Fibroblast of skin of abdomen (primary cell): ENCODE measurements around the gene ALS2.

Source experiments
- DNase-seq: peaks from one replicate; pipeline ENCODE4 v3.0.0-alpha.2; 2013

The ALS2 gene

GRCh38 chr2:201754717-201755415 is 25.9 kb downstream of the ALS2 start:
- DNase-seq: peak; percentile 58

- no peak for DNase-seq
These were observed 29.2 kb downstream of the ALS2 start for GRCh38 chr2:201751566-201751965.

GRCh38 chr2:201746551-201746950 is 34.2 kb downstream of the ALS2 start:
- DNase-seq: no peak

GRCh38 chr2:201735486-201735885 is 45.2 kb downstream of the ALS2 start:
- DNase-seq: no peak

GRCh38 chr2:201734111-201734510 is 46.6 kb downstream of the ALS2 start:
- no peak for DNase-seq

DNA sequence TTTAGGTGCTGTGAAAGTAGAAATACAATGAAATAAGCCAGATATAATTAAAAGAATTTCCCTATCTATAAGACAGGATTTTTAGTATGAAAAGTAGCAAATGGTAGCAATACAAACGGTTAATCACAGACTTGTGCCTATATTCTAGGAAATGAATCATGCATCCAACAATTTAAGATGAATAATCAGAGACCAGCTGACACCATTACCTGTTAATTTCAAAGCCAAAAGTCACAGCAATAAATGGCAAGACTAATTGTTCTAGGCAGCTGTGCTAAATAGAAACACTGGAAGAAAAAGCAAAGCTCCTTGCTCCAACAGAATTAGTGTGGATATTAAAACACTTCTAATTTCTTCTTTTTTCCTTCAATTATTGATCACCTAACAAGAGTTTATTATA is 47.2 kb downstream of the ALS2 start:
- peak; percentile 24 for DNase-seq

DNA sequence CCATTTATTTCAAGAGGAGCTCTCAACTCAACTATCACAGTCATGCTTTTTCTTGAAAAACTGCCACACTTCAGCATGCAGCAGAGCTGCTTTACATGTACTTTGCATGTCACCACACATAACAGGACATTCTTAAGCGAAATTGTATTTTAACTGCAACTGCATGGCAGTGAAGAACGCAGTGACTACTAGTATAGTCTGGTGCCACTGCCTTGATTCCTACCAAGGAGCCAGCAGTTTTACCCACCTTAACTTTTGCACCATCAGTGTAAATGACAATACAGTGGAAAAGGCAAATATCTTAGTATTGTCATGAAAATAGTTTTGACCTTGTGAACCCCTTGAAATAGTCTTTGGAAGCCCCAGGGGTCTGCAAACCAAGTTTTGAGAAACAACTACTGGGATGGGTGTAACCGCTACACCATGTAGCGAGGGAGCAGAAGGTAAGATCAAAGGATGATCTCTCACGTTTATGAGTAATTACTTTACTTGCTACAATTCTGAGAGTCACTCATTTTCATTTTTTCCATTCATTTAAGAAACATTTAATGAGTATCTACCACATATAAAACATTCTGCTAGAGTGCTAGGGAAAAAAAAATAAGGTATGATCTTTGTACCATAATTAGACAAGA is 50.0 kb downstream of the ALS2 start:
- DNase-seq: no peak

- DNase-seq: no peak
These were observed 65.3 kb downstream of the ALS2 start for GRCh38 chr2:201715459-201715858.

- no peak for DNase-seq
These were observed 68.0 kb downstream of the ALS2 start for GRCh38 chr2:201712726-201713125.

GRCh38 chr2:201709747-201710146 is 71.0 kb downstream of the ALS2 start:
- no peak for DNase-seq

- DNase-seq: no peak
These were observed 71.7 kb downstream of the ALS2 start for GRCh38 chr2:201709049-201709448.

DNA sequence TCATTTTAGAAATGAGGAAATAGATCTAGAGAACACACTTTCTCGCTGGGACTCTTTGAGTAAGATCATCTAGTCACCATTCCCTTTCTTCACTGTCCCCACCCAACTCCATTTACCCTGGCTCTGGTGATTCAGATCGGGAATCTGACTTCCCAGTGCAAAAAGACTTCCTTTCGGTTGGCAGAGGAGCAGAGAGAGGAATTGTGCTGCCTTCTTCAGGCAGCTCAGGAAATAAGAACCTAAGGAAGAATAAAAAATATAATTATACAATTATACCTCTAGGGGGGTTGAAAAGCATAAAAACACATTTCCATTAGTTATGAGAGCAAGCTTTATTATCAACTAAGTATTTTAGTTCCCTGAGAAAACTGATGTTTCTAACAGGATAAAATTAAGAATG is 73.0 kb downstream of the ALS2 start:
- DNase-seq: peak; percentile 68

- DNase-seq: no peak
These were observed 73.6 kb downstream of the ALS2 start for GRCh38 chr2:201707142-201707541.

DNA sequence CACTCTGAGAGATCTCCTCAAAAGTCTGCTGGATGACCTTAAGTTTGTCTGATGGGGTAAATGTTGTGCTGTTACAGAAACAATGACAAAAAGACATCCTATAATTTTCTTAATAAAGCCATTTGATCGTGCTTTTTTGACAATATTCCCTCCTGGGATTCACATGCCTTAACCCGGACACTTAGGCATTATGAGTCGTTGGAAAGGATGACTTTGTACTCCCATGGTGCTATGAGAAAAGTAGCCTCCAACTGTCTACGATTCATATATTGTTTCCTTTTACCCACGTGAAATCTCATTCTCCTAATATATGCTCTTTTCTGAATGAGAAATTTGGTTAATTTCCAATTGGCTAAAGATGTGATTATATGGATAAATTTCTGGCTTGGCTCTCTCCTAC is 76.2 kb downstream of the ALS2 start:
- no peak for DNase-seq

GRCh38 chr2:201701646-201702045 is 79.1 kb downstream of the ALS2 start:
- DNase-seq: no peak

GRCh38 chr2:201699416-201699815 is 81.3 kb downstream of the ALS2 start:
- no peak for DNase-seq

GRCh38 chr2:201698588-201699226 is 82.0 kb downstream of the ALS2 start, which contains the start of gene MPP4:
Gene MPP4, minus strand, starts transcription at chr2:201698644. Its CDS starts 4,690 bp downstream, at chr2:201693954.
- peak; percentile 83 for DNase-seq

- peak; percentile 87 for DNase-seq
These were observed 82.8 kb downstream of the ALS2 start for GRCh38 chr2:201697899-201698298.

DNA sequence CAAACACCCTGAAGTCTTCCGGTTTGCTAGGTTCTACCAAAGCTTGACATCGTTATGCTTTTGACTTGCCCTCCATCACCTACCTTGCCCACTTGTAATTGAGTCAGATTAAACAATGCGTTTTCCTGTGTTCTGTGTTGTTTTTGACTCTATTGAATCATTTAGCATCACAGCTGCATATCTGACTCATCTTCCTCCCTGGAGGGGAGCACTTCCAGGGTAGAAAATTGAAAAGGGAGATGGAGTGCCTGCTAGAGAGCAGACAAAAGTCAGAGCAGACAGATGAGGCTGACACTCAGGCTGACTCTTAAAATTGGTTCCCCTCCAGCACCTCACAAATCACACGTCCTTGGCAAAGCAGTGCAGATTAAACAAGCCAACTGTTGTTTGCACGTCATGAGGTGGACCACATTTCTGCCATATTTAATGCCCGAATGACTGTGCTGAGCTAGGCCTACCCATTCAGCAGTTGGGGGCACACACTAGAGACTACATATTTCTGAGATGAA is 84.5 kb downstream of the ALS2 start:
- DNase-seq: peak; percentile 99

DNA sequence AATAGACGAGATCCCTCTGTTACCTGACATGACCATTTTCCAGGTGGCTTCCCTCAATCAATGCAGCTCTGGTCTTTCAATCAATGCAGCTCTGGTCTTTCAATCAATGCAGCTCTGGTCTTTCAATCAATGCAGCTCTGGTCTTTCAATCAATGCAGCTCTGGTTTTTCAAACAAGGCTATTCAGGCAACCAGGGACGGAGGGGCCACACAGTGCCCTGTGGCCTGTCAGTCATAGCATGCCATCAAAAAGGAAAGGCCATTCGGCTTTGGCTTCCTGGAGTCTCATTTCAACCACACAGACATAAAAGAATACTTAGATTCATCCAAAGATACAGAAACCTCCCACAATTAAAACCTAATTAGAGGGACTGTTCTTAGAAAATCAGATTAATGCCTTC is 95.6 kb downstream of the ALS2 start:
- DNase-seq: no peak

GRCh38 chr2:201680743-201681142 is 100.0 kb downstream of the ALS2 start:
- DNase-seq: no peak

DNA sequence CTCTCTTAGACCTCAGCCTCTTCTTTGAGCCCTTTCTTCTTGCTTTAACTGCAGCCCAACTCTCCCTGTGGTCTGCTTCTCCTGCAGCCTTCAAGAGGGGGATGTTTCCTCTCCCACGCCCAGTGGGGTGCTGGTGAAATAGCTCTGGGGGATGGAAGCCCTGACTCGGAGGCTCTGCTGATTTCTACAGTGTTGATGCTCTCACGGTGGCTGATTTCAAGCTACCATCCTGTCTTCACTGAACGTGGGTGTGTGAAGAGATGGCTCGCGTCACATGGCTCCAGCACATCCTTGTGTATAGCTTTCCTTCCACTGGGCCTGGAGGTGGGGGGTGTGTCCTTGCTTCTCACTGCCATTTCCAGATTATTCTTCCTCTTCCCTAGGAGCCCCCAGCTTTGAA is 102.3 kb downstream of the ALS2 start:
- DNase-seq: no peak

DNA sequence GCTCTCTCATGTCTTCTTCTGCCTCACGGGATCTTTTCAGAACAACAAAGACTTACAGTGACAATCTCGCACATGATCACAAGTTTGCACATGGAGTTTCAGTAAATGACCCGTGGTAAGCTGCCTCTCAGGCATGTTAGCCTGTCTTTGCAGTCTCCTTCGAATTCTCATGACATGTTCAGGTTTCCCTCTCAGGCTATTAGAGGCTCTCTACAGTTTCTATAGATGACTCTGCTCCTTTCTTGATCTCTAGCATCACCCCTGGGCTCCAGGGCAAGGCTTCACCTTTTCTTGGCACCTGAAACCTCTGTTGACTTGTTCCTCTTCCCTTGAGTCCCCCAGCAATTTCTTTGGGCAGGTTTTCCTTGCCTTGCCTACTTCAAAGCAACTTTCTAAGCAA is 105.3 kb downstream of the ALS2 start:
- no peak for DNase-seq

DNA sequence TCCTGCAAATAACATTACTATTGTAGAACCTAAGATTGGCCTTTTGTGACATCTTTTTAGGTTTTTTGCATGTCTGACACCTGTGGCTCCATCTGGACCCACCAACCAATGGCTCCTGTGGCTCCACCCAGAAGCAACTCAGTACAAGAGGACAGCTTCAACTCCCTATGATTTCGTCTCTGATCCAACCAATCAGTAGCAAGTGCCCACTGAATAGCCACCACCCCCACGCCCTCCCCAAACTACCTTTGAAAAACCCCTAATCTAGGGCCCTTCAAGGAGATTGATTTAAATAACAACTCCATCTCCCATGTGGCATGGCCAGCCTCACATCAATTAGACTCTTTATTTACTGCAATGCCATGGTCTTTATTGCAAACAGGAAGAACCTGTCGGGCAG is 105.9 kb downstream of the ALS2 start:
- DNase-seq: no peak
